HCT116 (cell line): ENCODE results near the gene AURKAIP1. TPM values are rescaled to one million over a fixed set of nuclear protein-coding genes. Genes with fewer than 3 reads are reported as not detected.

Experiments
- ATAC-seq: fragments of 200-7000 bp; cut with Tn5 transposase; 2 replicates; pipeline ENCODE4 v1.9.1; 2020; ENCODE audit warnings: mild to moderate bottlenecking, moderate library complexity
- BruUV-seq: library from RNA; stranded (reverse); fragments of 400-500 nt; replicated peaks from 2 replicates; lab custom pipeline; 2021; lab: Mats Ljungman, UMichigan
- CTCF ChIA-PET: fragments of 300-600 bp; sonication (Branson Sonifier 250); formaldehyde crosslinking; loops from one replicate; lab custom pipeline; 2021; ENCODE audit warnings: antibody characterized with exemption; lab: Charles Lee
- POLR2A ChIA-PET: fragments of 300-600, 350-600 bp; sonication (Branson Sonifier 250); formaldehyde crosslinking; loops from one replicate; lab custom pipeline; 2021; ENCODE audit warnings: antibody characterized with exemption; lab: Charles Lee
- RAD21 ChIA-PET, 2 experiments: fragments of 300-600 bp; sonication (Branson Sonifier 250); formaldehyde crosslinking; loops; one replicate each; lab custom pipeline; 2023; ENCODE audit warnings: low total read pairs in 2 of 2; ENCODE audit not compliant: uncharacterized antibody in 2 of 2, unreplicated experiment in 2 of 2, low non-redundant PET in 1 of 2; lab: Charles Lee
- DNase-seq: peaks from one replicate; pipeline ENCODE4 v3.0.0-alpha.2; 2010; ENCODE audit warnings: low read depth, low spot score
- H2AFZ ChIP-seq: fragments of 200-600 bp; shearing (Covaris generic), sonication (generic); 2 replicates; pipeline ENCODE4 v1.6.1; 2017; ENCODE audit warnings: low read depth, mixed run types, mixed read lengths, antibody characterized with exemption, low read length; ENCODE audit not compliant: poor library complexity, severe bottlenecking
- H3K27ac ChIP-seq: 2 replicates; pipeline ENCODE4 v1.5.1; 2012; ENCODE audit warnings: low read depth, low read length
- H3K27me3 ChIP-seq: fragments of 200-600 bp; sonication (generic); 2 replicates; pipeline ENCODE4 v1.6.1; 2016; ENCODE audit warnings: mixed run types, low read length, mixed read lengths; ENCODE audit not compliant: insufficient read depth
- H3K36me3 ChIP-seq, 2 experiments: fragments of 200-500 bp in 1 of 2; fragments of 200-600 bp in 1 of 2; sonication (Bioruptor generic) in 1 of 2; sonication (generic) in 1 of 2; 2 replicates each; pipeline versions ENCODE4 v1.5.1 to v1.6.1; 2014 to 2016; ENCODE audit warnings: low read length in 2 of 2, inconsistent platforms in 1 of 2, mixed read lengths in 1 of 2, mixed run types in 1 of 2; ENCODE audit not compliant: insufficient read depth in 2 of 2, control insufficient read depth in 1 of 2
- H3K4me1 ChIP-seq, 2 experiments: fragments of 200-600 bp in 1 of 2; sonication (generic) in 1 of 2; 2 replicates each; pipeline versions ENCODE4 v1.5.1 to v1.6.1; 2012 to 2017; ENCODE audit warnings: low read length in 2 of 2, inconsistent platforms in 1 of 2, mild to moderate bottlenecking in 1 of 2, mixed read lengths in 1 of 2, mixed run types in 1 of 2, moderate library complexity in 1 of 2; ENCODE audit not compliant: insufficient read depth in 2 of 2, control insufficient read depth in 1 of 2
- H3K4me2 ChIP-seq: fragments of 200-600 bp; sonication (generic); 2 replicates; pipeline ENCODE4 v1.6.1; 2017; ENCODE audit warnings: mixed run types, low read length, mixed read lengths
- H3K4me3 ChIP-seq, 2 experiments: fragments of 200-600 bp in 1 of 2; sonication (generic) in 1 of 2; replicated peaks in 1 of 2; 2 replicates each; pipeline ENCODE4 v1.5.1; 2011 to 2016; ENCODE audit warnings: low read length in 2 of 2, control low read depth in 1 of 2, low read depth in 1 of 2, mild to moderate bottlenecking in 1 of 2, mixed read lengths in 1 of 2, mixed run types in 1 of 2
- H3K79me2 ChIP-seq: fragments of 200-600 bp; sonication (generic); 2 replicates; pipeline ENCODE4 v1.6.1; 2017; ENCODE audit warnings: mild to moderate bottlenecking, mixed run types, low read length, moderate library complexity, mixed read lengths; ENCODE audit not compliant: insufficient read depth
- H3K9ac ChIP-seq: fragments of 200-600 bp; sonication (generic); 2 replicates; pipeline ENCODE4 v1.6.1; 2016; ENCODE audit warnings: low read length, mixed read lengths
- H3K9me2 ChIP-seq: fragments of 200-600 bp; sonication (generic), shearing (Covaris generic); 2 replicates; pipeline ENCODE4 v1.6.1; 2017; ENCODE audit warnings: mixed run types, mild to moderate bottlenecking, moderate library complexity; ENCODE audit not compliant: insufficient read depth
- H3K9me3 ChIP-seq, 2 experiments: fragments of 200-500 bp in 1 of 2; fragments of 200-600 bp in 1 of 2; sonication (Bioruptor generic) in 1 of 2; sonication (generic) in 1 of 2; 2 replicates each; pipeline ENCODE4 v1.6.1; 2014 to 2017; ENCODE audit warnings: low read length in 2 of 2, mixed read lengths in 2 of 2, inconsistent platforms in 1 of 2, low read depth in 1 of 2, mild to moderate bottlenecking in 1 of 2, mixed run types in 1 of 2, moderate library complexity in 1 of 2; ENCODE audit not compliant: control insufficient read depth in 1 of 2, insufficient read depth in 1 of 2
- H4K20me1 ChIP-seq: fragments of 200-600 bp; sonication (generic), shearing (Covaris generic); 2 replicates; pipeline ENCODE4 v1.6.1; 2017; ENCODE audit warnings: mixed run types, mild to moderate bottlenecking, moderate library complexity; ENCODE audit not compliant: insufficient read depth
- CTCF ChIP-seq, 3 experiments: fragments of 200-600 bp in 1 of 3; sonication (generic) in 1 of 3; IDR thresholded peaks in 2 of 3; conservative IDR thresholded peaks in 1 of 3; 2 replicates each; pipeline ENCODE4 v1.5.1; 2012 to 2017; ENCODE audit warnings: low read depth in 2 of 3, low read length in 2 of 3, antibody characterized with exemption in 1 of 3, borderline replicate concordance in 1 of 3, control low read depth in 1 of 3, mild to moderate bottlenecking in 1 of 3, mixed read lengths in 1 of 3, mixed run types in 1 of 3, moderate library complexity in 1 of 3; ENCODE audit not compliant: insufficient read depth in 1 of 3
- EZH2phosphoT487 ChIP-seq: fragments of 200-600 bp; IDR thresholded peaks from 2 replicates; pipeline ENCODE4 v1.6.1; 2018; ENCODE audit warnings: antibody characterized with exemption, borderline replicate concordance
- FOSL1 ChIP-seq: IDR thresholded peaks from 2 replicates; pipeline ENCODE4 v1.6.1; 2012; ENCODE audit warnings: low read depth
- JUND ChIP-seq: IDR thresholded peaks from 2 replicates; pipeline ENCODE4 v1.6.1; 2012
- RAD21 ChIP-seq: IDR thresholded peaks from 2 replicates; pipeline ENCODE4 v1.6.1; 2012; ENCODE audit warnings: low read depth, mild to moderate bottlenecking
- SIN3A ChIP-seq: IDR thresholded peaks from 2 replicates; pipeline ENCODE4 v1.6.1; 2012; ENCODE audit warnings: low read depth
- SP1 ChIP-seq: IDR thresholded peaks from 2 replicates; pipeline ENCODE4 v1.6.1; 2012; ENCODE audit warnings: low read depth
- SRF ChIP-seq: IDR thresholded peaks from 2 replicates; pipeline ENCODE4 v1.6.1; 2012; ENCODE audit warnings: low read depth
- ZFX ChIP-seq: fragments of 450-650 bp; IDR thresholded peaks from 2 replicates; pipeline ENCODE4 v1.6.1; 2017
- intact Hi-C: fragments of 100-400 bp; cut with micrococcal nuclease; formaldehyde crosslinking; loops from 2 replicates; pipeline ENCODE4 v1.10.0; 2022
- total RNA-seq: library from RNA; stranded (reverse); gene quantifications from one replicate; pipeline ENCODE4 v1.2.1, GENCODE V29; 2021; ENCODE audit not compliant: unreplicated experiment
- TF ChIP-seq, protein P1 (sequence below): IDR thresholded peaks from 2 replicates; pipeline ENCODE4 v1.6.1; 2012
- TF ChIP-seq, protein P2 (sequence below): IDR thresholded peaks from 2 replicates; pipeline ENCODE4 v1.6.1; 2011; ENCODE audit warnings: mild to moderate bottlenecking, low read length, moderate library complexity; ENCODE audit not compliant: insufficient replicate concordance; ENCODE audit errors: extremely low read depth

Gene AURKAIP1
- total RNA-seq, 1 experiment from 2014 or later, result 200 TPM

GRCh38 chr1:1341549-1342021 is 33.4 kb downstream of the AURKAIP1 start:
- Histone ChIP-seq H3K4me2 (no peak overlapping the region), H3K9me3 (no peaks in the 10 kb centered on the region), H3K9ac (no peak overlapping the region), H3K27ac (no peak overlapping the region; the same call in 1 of the 2 replicates), H4K20me1 (peaks cover 4% of the 10 kb centered on the region; the same call in 1 of the 2 replicates)
- no peak for DNase-seq
- BruUV-seq, result no TSS peak
- ATAC-seq, result no peak
- TF ChIP-seq FOSL1 (no peak), SRF (no peak), SP1 (no peak), ZFX (no peak), RAD21 (no peak), SIN3A (no peak), CTCF (IDR thresholded peaks at IDR 0.05 in 2 of 3, conservative IDR thresholded peaks at IDR 0.05 in 1 of 3; ENCODE audit: borderline replicate concordance in 1 of 3, insufficient read depth in 1 of 3, low read depth in 2 of 3, low read length in 2 of 3) (no peak), JUND (no peak), EZH2phosphoT487 (no peak)
- TF ChIP-seq, protein P1, sequence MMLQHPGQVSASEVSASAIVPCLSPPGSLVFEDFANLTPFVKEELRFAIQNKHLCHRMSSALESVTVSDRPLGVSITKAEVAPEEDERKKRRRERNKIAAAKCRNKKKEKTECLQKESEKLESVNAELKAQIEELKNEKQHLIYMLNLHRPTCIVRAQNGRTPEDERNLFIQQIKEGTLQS, result no peak
- TF ChIP-seq, protein P2, sequence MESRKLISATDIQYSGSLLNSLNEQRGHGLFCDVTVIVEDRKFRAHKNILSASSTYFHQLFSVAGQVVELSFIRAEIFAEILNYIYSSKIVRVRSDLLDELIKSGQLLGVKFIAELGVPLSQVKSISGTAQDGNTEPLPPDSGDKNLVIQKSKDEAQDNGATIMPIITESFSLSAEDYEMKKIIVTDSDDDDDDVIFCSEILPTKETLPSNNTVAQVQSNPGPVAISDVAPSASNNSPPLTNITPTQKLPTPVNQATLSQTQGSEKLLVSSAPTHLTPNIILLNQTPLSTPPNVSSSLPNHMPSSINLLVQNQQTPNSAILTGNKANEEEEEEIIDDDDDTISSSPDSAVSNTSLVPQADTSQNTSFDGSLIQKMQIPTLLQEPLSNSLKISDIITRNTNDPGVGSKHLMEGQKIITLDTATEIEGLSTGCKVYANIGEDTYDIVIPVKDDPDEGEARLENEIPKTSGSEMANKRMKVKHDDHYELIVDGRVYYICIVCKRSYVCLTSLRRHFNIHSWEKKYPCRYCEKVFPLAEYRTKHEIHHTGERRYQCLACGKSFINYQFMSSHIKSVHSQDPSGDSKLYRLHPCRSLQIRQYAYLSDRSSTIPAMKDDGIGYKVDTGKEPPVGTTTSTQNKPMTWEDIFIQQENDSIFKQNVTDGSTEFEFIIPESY, result no peak
- TF ChIP-seq, all 23 proteins: peak for 0
- ChIA-PET CTCF (no interaction called here), POLR2A (no interaction called here), RAD21 (no interaction called here)
- Histone ChIP-seq H2AFZ (no peak overlapping the region), H3K4me3 (no peak overlapping the region), H3K9me2 (no peaks in the 10 kb centered on the region), H3K36me3 (peaks cover 7 to 40% of the 10 kb centered on the region in 2 experiments; a peak in 3 of 4 replicates), H3K79me2 (peaks cover 66% of the 10 kb centered on the region), H3K27me3 (no peaks in the 10 kb centered on the region), H3K4me1 (peaks cover 31 to 60% of the 10 kb centered on the region in 2 experiments)
- intact Hi-C loops, result loop anchor here (10.0 kb wide), 1 partner anchor 273 kb away; the partner anchor contains the start of gene MIB2
